ENCODE data around the gene BRINP1.

GRCh38 chr9:119365291-119366027, 3.8 kb downstream of the BRINP1 start:
- TF ChIP-seq CTCF (IDR thresholded peaks at IDR 0.05; ENCODE audit: insufficient read depth, low read length) (peak; percentile 18), POLR2AphosphoS5 (IDR thresholded peaks at IDR 0.05; ENCODE audit: low read depth) (no peak), GABPA (IDR thresholded peaks at IDR 0.05; ENCODE audit: low read depth) (no peak), REST (IDR thresholded peaks at IDR 0.05; ENCODE audit: insufficient replicate concordance, low read depth) (no peak)

Data from HL-60 (cell line).